GM12878 (cell line): Measurements from ENCODE around the gene ABCA4. TPM values are rescaled to one million over a fixed set of nuclear protein-coding genes. Genes with fewer than 3 reads are reported as not detected.

Experiments used
- ATAC-seq: fragments of 200-7000 bp; cut with Tn5 transposase; 3 replicates; pipeline ENCODE4 v1.9.1; 2020; ENCODE audit warnings: mild to moderate bottlenecking, moderate library complexity
- BruUV-seq: library from RNA; stranded (reverse); fragments of 400-500 nt; replicated peaks from 2 replicates; lab custom pipeline; 2021; lab: Mats Ljungman, UMichigan
- CTCF ChIA-PET: fragments of 300-600 bp; sonication (Branson Sonifier 250); formaldehyde crosslinking; extraction: SDS; loops from one replicate; lab custom pipeline; 2021; ENCODE audit warnings: inconsistent platforms; lab: Yijun Ruan, JAX
- POLR2A ChIA-PET: fragments of 350-600 bp; formaldehyde crosslinking; extraction: SDS; loops from one replicate; lab custom pipeline; 2021; ENCODE audit warnings: inconsistent platforms; lab: Charles Lee
- RAD21 ChIA-PET: fragments of 300-600 bp; sonication (Branson Sonifier 250); formaldehyde crosslinking; loops from one replicate; lab custom pipeline; 2023; ENCODE audit warnings: antibody characterized with exemption; ENCODE audit not compliant: unreplicated experiment; lab: Charles Lee
- SMC1A ChIA-PET: fragments of 300-600 bp; sonication (Branson Sonifier 250); formaldehyde crosslinking; loops from one replicate; lab custom pipeline; 2023; ENCODE audit not compliant: unreplicated experiment, uncharacterized antibody; lab: Charles Lee
- DNase-seq: peaks from one replicate; pipeline ENCODE4 v3.0.0-alpha.2; 2011; ENCODE audit warnings: low read depth, low spot score
- FAIRE-seq: peaks from 3 replicates; lab custom pipeline; 2011; peaks lifted over from hg19 to GRCh38; lab: Jason Lieb, UNC
- H2AFZ ChIP-seq: 2 replicates; pipeline ENCODE4 v1.6.0; 2011; ENCODE audit warnings: low read depth, low read length, control low read depth; ENCODE audit not compliant: control insufficient read depth
- H3K27ac ChIP-seq: 2 replicates; pipeline ENCODE4 v1.5.1; 2011; ENCODE audit warnings: control low read depth; ENCODE audit not compliant: control insufficient read depth, insufficient read depth
- H3K27me3 ChIP-seq, 2 experiments: replicated peaks in 1 of 2; 2 replicates each; pipeline versions ENCODE4 v1.6.0 to v1.6.1; 2011; ENCODE audit warnings: low read length in 1 of 2; ENCODE audit not compliant: control insufficient read depth in 2 of 2, insufficient read depth in 2 of 2
- H3K36me3 ChIP-seq, 2 experiments: 2 replicates each; pipeline ENCODE4 v1.5.1; 2011; ENCODE audit warnings: low read length in 1 of 2; ENCODE audit not compliant: control insufficient read depth in 2 of 2, insufficient read depth in 2 of 2
- H3K4me1 ChIP-seq: 2 replicates; pipeline ENCODE4 v1.6.1; 2011; ENCODE audit warnings: mild to moderate bottlenecking, low read length, moderate library complexity, mixed read lengths; ENCODE audit not compliant: control insufficient read depth, insufficient read depth
- H3K4me2 ChIP-seq: 2 replicates; pipeline ENCODE4 v1.6.0; 2011; ENCODE audit warnings: control low read depth; ENCODE audit not compliant: control insufficient read depth, insufficient read depth
- H3K4me3 ChIP-seq: fragments of 200-600 bp; sonication (generic); 2 replicates; pipeline ENCODE4 v1.5.1; 2016
- H3K79me2 ChIP-seq: 2 replicates; pipeline ENCODE4 v1.6.0; 2011; ENCODE audit warnings: low read length; ENCODE audit not compliant: control insufficient read depth, insufficient read depth
- H3K9ac ChIP-seq: 2 replicates; pipeline ENCODE4 v1.8.0; 2011; ENCODE audit warnings: low read length, control low read depth, mixed read lengths; ENCODE audit not compliant: control insufficient read depth, insufficient read depth
- H3K9me3 ChIP-seq: replicated peaks from 3 replicates; pipeline ENCODE4 v1.5.1; 2011; ENCODE audit warnings: mild to moderate bottlenecking, low read length; ENCODE audit not compliant: control insufficient read depth, insufficient read depth
- H4K20me1 ChIP-seq: 2 replicates; pipeline ENCODE4 v1.6.0; 2011; ENCODE audit not compliant: control insufficient read depth, insufficient read depth
- ASH2L ChIP-seq: fragments of 300-600, 200-600 bp; sonication (generic); IDR thresholded peaks from 2 replicates; pipeline ENCODE4 v1.6.1; 2017; ENCODE audit warnings: low read depth, mild to moderate bottlenecking, borderline replicate concordance
- CHD2 ChIP-seq: IDR thresholded peaks from 2 replicates; pipeline ENCODE4 v1.6.1; 2011; ENCODE audit warnings: low read depth, low read length, improper control_type of control experiment, borderline replicate concordance
- CREM ChIP-seq: IDR thresholded peaks from 2 replicates; pipeline ENCODE4 v1.6.1; 2014; ENCODE audit warnings: antibody characterized with exemption, low read depth
- EGR1 ChIP-seq, 2 experiments: IDR thresholded peaks; 1 replicate in 1 of 2; 2 replicates in 1 of 2; pipeline ENCODE4 v1.6.1; 2011 to 2012; ENCODE audit warnings: low read depth in 2 of 2, low read length in 2 of 2, borderline replicate concordance in 1 of 2, mild to moderate bottlenecking in 1 of 2, moderate library complexity in 1 of 2
- ETV6 ChIP-seq, 2 experiments: fragments of 450-650 bp in 1 of 2; IDR thresholded peaks in 1 of 2; conservative IDR thresholded peaks in 1 of 2; 2 replicates each; pipeline ENCODE4 v1.6.1; 2014; ENCODE audit warnings: antibody characterized with exemption in 1 of 2, borderline replicate concordance in 1 of 2, low read depth in 1 of 2, mild to moderate bottlenecking in 1 of 2, moderate library complexity in 1 of 2
- IKZF1 ChIP-seq: fragments of 450-650 bp; conservative IDR thresholded peaks from 2 replicates; pipeline ENCODE4 v1.6.1; 2017; ENCODE audit warnings: antibody characterized with exemption, mild to moderate bottlenecking
- LARP7 ChIP-seq: fragments of 450-650 bp; IDR thresholded peaks from 2 replicates; pipeline ENCODE4 v1.6.1; 2017; ENCODE audit warnings: mild to moderate bottlenecking
- NFYB ChIP-seq: IDR thresholded peaks from 2 replicates; pipeline ENCODE4 v1.6.1; 2011; ENCODE audit warnings: low read depth, mild to moderate bottlenecking, low read length, improper control_type of control experiment, moderate library complexity; ENCODE audit not compliant: insufficient read depth
- POLR2A ChIP-seq: IDR thresholded peaks from 2 replicates; pipeline ENCODE4 v1.6.1; 2011; ENCODE audit warnings: low read depth, mild to moderate bottlenecking, low read length
- TAF1 ChIP-seq: IDR thresholded peaks from 2 replicates; pipeline ENCODE4 v1.6.1; 2011; ENCODE audit warnings: mild to moderate bottlenecking, low read depth, low read length, borderline replicate concordance
- ZBED1 ChIP-seq: IDR thresholded peaks from 2 replicates; pipeline ENCODE4 v1.6.1; 2016; ENCODE audit warnings: borderline replicate concordance
- ZNF217 ChIP-seq: fragments of 450-650 bp; IDR thresholded peaks from 2 replicates; pipeline ENCODE4 v1.6.1; 2017; ENCODE audit warnings: antibody characterized with exemption, mild to moderate bottlenecking
- ZNF274 ChIP-seq: IDR thresholded peaks from one replicate; pipeline ENCODE4 v1.8.0; 2011; ENCODE audit not compliant: insufficient read length, insufficient read depth
- WGBS: methylation state at CpG from one replicate; pipeline ENCODE4 v1.1.6; 2016; ENCODE audit warnings: low lambda C conversion rate; ENCODE audit not compliant: insufficient replicate concordance, insufficient coverage; ENCODE audit errors: missing lambda C conversion rate; 5-methylcytosine and 5-hydroxymethylcytosine counted together
- in situ Hi-C: fragments of 300-500 bp; cut with MboI; formaldehyde crosslinking; loops from 9 replicates; pipeline ENCODE4 v1.14.3; 2018; ENCODE audit warnings: mixed read lengths
- intact Hi-C: fragments of 100-400 bp; cut with micrococcal nuclease; formaldehyde crosslinking; loops from one replicate; pipeline ENCODE4 v1.14.2; 2022; ENCODE audit not compliant: unreplicated experiment
- polyA plus RNA-seq, 11 experiments: library from polyadenylated mRNA; depleted of rRNA in 4 of 11; unstranded in 6 of 11; stranded (reverse) in 5 of 11; fragments of >200 nt; fragmentation: Nextera tagmentation in 4 of 11; fragmentation: Illumina TruSeq in 1 of 11; extraction: Ambion mirVana in 4 of 11; extraction: Trizol in 1 of 11; gene quantifications; 1 replicate in 1 of 11; 2 replicates in 10 of 11; pipeline versions ENCODE4 v1.2.1 to v1.2.3, GENCODE V29; 2011 to 2016; ENCODE audit warnings: inconsistent platforms in 2 of 11, missing spikeins in 2 of 11, low read depth in 1 of 11
- total RNA-seq, 4 experiments: library from RNA; depleted of rRNA in 3 of 4; stranded (reverse); fragments of >200 nt in 3 of 4; fragmentation: Illumina TruSeq in 1 of 4; extraction: Trizol in 1 of 4; gene quantifications; 2 replicates each; pipeline versions ENCODE4 v1.2.1 to v1.2.3, GENCODE V29; 2013 to 2021
- TF ChIP-seq, protein P1 (sequence below): fragments of 450-650 bp; formaldehyde crosslinking; IDR thresholded peaks from 2 replicates; pipeline ENCODE4 v1.4.0; 2020; ENCODE audit warnings: mild to moderate bottlenecking, moderate library complexity
- TF ChIP-seq, protein P2 (sequence below): IDR thresholded peaks from 2 replicates; pipeline ENCODE4 v1.6.1; 2012; ENCODE audit warnings: low read depth, low read length, improper control_type of control experiment
- TF ChIP-seq, protein P3 (sequence below): fragments of 450-650 bp; IDR thresholded peaks from 2 replicates; pipeline ENCODE4 v1.6.1; 2017; ENCODE audit warnings: mild to moderate bottlenecking, low read depth, inconsistent platforms; ENCODE audit not compliant: poor library complexity, severe bottlenecking

The ABCA4 gene
- total and polyA plus RNA-seq, 10 of the 15 experiments (the other 5 are each of a cell fraction or from before 2014, with no cell fraction given) = 0.03 to 0.28 (median 0.11) TPM; not detected in 3

DNA sequence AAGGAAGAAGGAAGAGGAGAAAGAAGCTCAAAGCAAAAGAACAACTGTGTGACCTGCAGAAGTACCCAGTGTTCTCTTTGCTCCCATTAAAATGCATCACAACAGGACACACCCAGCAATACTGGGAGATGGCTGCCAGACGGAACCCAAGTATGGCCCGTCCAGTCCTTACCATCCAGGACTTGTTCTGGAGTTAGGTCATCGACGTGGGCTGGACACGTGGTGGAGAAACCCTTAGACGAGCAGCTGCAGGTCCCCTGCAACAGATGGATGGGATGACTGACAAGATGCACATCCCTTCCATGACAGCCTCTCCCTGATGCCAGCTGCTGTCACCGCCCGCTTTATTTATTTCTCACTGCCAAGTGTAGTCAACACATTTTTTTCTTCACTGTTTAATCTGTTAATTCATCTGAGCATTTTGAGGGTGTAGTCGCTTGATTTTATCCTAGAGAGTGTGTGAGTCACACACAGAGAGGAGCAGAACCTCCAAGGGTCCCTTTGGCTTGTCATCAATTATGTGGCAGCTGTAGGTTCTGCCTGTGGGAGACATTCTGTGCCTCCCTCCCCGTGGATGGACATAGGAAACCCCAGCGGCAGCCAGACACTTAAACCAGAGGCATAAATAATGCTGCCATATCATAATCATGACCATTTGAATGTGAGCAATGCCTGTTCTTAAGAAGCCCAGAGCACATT lies 80.9 kb downstream of the ABCA4 start:
- Histone ChIP-seq H3K4me2 (no peak overlapping the region), H3K27me3 (no peaks in the 10 kb centered on the region; a peak in 1 of 4 replicates), H4K20me1 (0 out of 2 replicates have a peak, but pooled peaks cover 4% of the 10 kb centered on the region), H3K9me3 (no peaks in the 10 kb centered on the region), H3K4me3 (no peak overlapping the region), H3K9ac (no peak overlapping the region), H3K27ac (no peak overlapping the region), H3K36me3 (no peaks in the 10 kb centered on the region), H2AFZ (no peak overlapping the region), H3K79me2 (no peaks in the 10 kb centered on the region), H3K4me1 (peaks cover 6% of the 10 kb centered on the region; the same call in 1 of the 2 replicates)
- SMC1A ChIA-PET = interaction anchor here (0.6 to 7.0 kb wide), 13 partner anchors 10 to 766 kb away, joined by 3 to 33 read pairs (median 3); no protein-coding TSS in a partner anchor
- DNase-seq (no peak), FAIRE-seq (no peak), ATAC-seq (no peak)
- RAD21 ChIA-PET = interaction anchor here (0.7 to 2.2 kb wide), 7 partner anchors 14 to 423 kb away, joined by 3 to 21 read pairs (median 5); no protein-coding TSS in a partner anchor
- CTCF ChIA-PET = interaction anchor here (0.6 to 9.6 kb wide), 38 partner anchors 8 to 814 kb away, joined by 3 to 152 read pairs (median 4); partner anchors contain the start of gene DNTTIP2
- intact Hi-C loops (no loop called here), in situ Hi-C loops (no loop called here)
- no TSS peak for BruUV-seq
- 67% methylated on average over 11 of the region's 11 CpGs for WGBS
- POLR2A ChIA-PET = no interaction called here
- TF ChIP-seq TAF1 = no peak
- no peak for TF ChIP-seq EGR1 (IDR thresholded peaks at IDR 0.05; ENCODE audit: borderline replicate concordance in 1 of 2, low read depth in 2 of 2, low read length in 2 of 2)
- TF ChIP-seq ETV6 (conservative IDR thresholded peaks at IDR 0.05 in 1 of 2, IDR thresholded peaks at IDR 0.05 in 1 of 2; ENCODE audit: borderline replicate concordance in 1 of 2, low read depth in 1 of 2) = no peak
- TF ChIP-seq, protein P1, sequence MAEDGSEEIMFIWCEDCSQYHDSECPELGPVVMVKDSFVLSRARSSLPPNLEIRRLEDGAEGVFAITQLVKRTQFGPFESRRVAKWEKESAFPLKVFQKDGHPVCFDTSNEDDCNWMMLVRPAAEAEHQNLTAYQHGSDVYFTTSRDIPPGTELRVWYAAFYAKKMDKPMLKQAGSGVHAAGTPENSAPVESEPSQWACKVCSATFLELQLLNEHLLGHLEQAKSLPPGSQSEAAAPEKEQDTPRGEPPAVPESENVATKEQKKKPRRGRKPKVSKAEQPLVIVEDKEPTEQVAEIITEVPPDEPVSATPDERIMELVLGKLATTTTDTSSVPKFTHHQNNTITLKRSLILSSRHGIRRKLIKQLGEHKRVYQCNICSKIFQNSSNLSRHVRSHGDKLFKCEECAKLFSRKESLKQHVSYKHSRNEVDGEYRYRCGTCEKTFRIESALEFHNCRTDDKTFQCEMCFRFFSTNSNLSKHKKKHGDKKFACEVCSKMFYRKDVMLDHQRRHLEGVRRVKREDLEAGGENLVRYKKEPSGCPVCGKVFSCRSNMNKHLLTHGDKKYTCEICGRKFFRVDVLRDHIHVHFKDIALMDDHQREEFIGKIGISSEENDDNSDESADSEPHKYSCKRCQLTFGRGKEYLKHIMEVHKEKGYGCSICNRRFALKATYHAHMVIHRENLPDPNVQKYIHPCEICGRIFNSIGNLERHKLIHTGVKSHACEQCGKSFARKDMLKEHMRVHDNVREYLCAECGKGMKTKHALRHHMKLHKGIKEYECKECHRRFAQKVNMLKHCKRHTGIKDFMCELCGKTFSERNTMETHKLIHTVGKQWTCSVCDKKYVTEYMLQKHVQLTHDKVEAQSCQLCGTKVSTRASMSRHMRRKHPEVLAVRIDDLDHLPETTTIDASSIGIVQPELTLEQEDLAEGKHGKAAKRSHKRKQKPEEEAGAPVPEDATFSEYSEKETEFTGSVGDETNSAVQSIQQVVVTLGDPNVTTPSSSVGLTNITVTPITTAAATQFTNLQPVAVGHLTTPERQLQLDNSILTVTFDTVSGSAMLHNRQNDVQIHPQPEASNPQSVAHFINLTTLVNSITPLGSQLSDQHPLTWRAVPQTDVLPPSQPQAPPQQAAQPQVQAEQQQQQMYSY (CRISPR knock-in tag) = no peak
- TF ChIP-seq POLR2A = no peak
- TF ChIP-seq IKZF1 = no peak
- TF ChIP-seq NFYB = no peak
- no peak for TF ChIP-seq ZNF217
- TF ChIP-seq ZBED1 = no peak
- TF ChIP-seq ASH2L = no peak
- TF ChIP-seq LARP7 = no peak
- TF ChIP-seq ZNF274 = no peak
- TF ChIP-seq, protein P2, sequence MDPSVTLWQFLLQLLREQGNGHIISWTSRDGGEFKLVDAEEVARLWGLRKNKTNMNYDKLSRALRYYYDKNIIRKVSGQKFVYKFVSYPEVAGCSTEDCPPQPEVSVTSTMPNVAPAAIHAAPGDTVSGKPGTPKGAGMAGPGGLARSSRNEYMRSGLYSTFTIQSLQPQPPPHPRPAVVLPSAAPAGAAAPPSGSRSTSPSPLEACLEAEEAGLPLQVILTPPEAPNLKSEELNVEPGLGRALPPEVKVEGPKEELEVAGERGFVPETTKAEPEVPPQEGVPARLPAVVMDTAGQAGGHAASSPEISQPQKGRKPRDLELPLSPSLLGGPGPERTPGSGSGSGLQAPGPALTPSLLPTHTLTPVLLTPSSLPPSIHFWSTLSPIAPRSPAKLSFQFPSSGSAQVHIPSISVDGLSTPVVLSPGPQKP = no peak
- TF ChIP-seq CREM = no peak
- TF ChIP-seq, protein P3, sequence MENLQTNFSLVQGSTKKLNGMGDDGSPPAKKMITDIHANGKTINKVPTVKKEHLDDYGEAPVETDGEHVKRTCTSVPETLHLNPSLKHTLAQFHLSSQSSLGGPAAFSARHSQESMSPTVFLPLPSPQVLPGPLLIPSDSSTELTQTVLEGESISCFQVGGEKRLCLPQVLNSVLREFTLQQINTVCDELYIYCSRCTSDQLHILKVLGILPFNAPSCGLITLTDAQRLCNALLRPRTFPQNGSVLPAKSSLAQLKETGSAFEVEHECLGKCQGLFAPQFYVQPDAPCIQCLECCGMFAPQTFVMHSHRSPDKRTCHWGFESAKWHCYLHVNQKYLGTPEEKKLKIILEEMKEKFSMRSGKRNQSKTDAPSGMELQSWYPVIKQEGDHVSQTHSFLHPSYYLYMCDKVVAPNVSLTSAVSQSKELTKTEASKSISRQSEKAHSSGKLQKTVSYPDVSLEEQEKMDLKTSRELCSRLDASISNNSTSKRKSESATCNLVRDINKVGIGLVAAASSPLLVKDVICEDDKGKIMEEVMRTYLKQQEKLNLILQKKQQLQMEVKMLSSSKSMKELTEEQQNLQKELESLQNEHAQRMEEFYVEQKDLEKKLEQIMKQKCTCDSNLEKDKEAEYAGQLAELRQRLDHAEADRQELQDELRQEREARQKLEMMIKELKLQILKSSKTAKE = no peak
- no peak for TF ChIP-seq CHD2
